Astrocyte (in vitro differentiated cells and primary cell): Measurements from ENCODE around the gene MYBPHL. TPM values are rescaled to one million over a fixed set of nuclear protein-coding genes. Genes with fewer than 3 reads are reported as not detected.

Experiments used
- DNase-seq: peaks from one replicate; pipeline ENCODE4 v3.0.0-alpha.2; 2010; ENCODE audit warnings: low read depth
- FAIRE-seq: peaks from 2 replicates; lab custom pipeline; 2011; peaks lifted over from hg19 to GRCh38; lab: Jason Lieb, UNC
- H2AFZ ChIP-seq: 2 replicates; pipeline ENCODE4 v1.6.0; 2012; ENCODE audit warnings: low read depth, low read length, inconsistent platforms
- H3K27ac ChIP-seq: 2 replicates; pipeline ENCODE4 v1.5.1; 2011; ENCODE audit warnings: low read depth, low read length, inconsistent platforms
- H3K27me3 ChIP-seq: 2 replicates; pipeline ENCODE4 v1.6.0; 2011; ENCODE audit warnings: low read length, inconsistent platforms; ENCODE audit not compliant: insufficient read depth
- H3K36me3 ChIP-seq: 2 replicates; pipeline ENCODE4 v1.5.1; 2011; ENCODE audit warnings: low read length, inconsistent platforms; ENCODE audit not compliant: insufficient read depth
- H3K4me1 ChIP-seq: 2 replicates; pipeline ENCODE4 v1.5.1; 2011; ENCODE audit warnings: low read length, inconsistent platforms; ENCODE audit not compliant: insufficient read depth
- H3K4me2 ChIP-seq: 2 replicates; pipeline ENCODE4 v1.6.0; 2012; ENCODE audit warnings: low read length, inconsistent platforms
- H3K4me3 ChIP-seq: 2 replicates; pipeline ENCODE4 v1.5.1; 2011; ENCODE audit warnings: low read depth, mild to moderate bottlenecking, low read length, inconsistent platforms; ENCODE audit not compliant: insufficient read depth
- H3K79me2 ChIP-seq: 2 replicates; pipeline ENCODE4 v1.6.0; 2012; ENCODE audit warnings: mild to moderate bottlenecking, low read length, inconsistent platforms; ENCODE audit not compliant: insufficient read depth
- H3K9ac ChIP-seq: 2 replicates; pipeline ENCODE4 v1.6.0; 2012; ENCODE audit warnings: mild to moderate bottlenecking, low read length, inconsistent platforms
- H3K9me3 ChIP-seq: 2 replicates; pipeline ENCODE4 v1.5.1; 2012; ENCODE audit warnings: low read depth, mild to moderate bottlenecking, low read length, inconsistent platforms; ENCODE audit not compliant: insufficient read depth
- H4K20me1 ChIP-seq: 2 replicates; pipeline ENCODE4 v1.6.0; 2012; ENCODE audit warnings: low read length, inconsistent platforms; ENCODE audit not compliant: insufficient read depth
- H3K27ac Mint-ChIP-seq: one replicate; pipeline ENCODE4 v1.8.0; 2021; ENCODE audit warnings: mild to moderate bottlenecking, mixed read lengths; ENCODE audit not compliant: unreplicated experiment
- H3K27me3 Mint-ChIP-seq: one replicate; pipeline ENCODE4 v1.8.0; 2021; ENCODE audit warnings: low read depth, mixed read lengths; ENCODE audit not compliant: unreplicated experiment
- H3K36me3 Mint-ChIP-seq: one replicate; pipeline ENCODE4 v1.8.0; 2021; ENCODE audit warnings: low read depth, mixed read lengths; ENCODE audit not compliant: unreplicated experiment
- H3K4me1 Mint-ChIP-seq: one replicate; pipeline ENCODE4 v1.8.0; 2021; ENCODE audit warnings: low read depth, mixed read lengths; ENCODE audit not compliant: unreplicated experiment
- H3K4me3 Mint-ChIP-seq: one replicate; pipeline ENCODE4 v1.8.0; 2021; ENCODE audit warnings: mild to moderate bottlenecking, moderate library complexity, mixed read lengths; ENCODE audit not compliant: unreplicated experiment
- H3K9me3 Mint-ChIP-seq: one replicate; pipeline ENCODE4 v1.8.0; 2021; ENCODE audit warnings: mild to moderate bottlenecking, mixed read lengths; ENCODE audit not compliant: unreplicated experiment
- CTCF ChIP-seq: IDR thresholded peaks from 2 replicates; pipeline ENCODE4 v1.5.1; 2011; ENCODE audit warnings: low read depth, mild to moderate bottlenecking, inconsistent platforms, low read length, moderate library complexity; ENCODE audit not compliant: insufficient read depth
- EZH2 ChIP-seq: IDR thresholded peaks from 2 replicates; pipeline ENCODE4 v1.6.1; 2012; ENCODE audit warnings: mild to moderate bottlenecking, low read length, inconsistent platforms; ENCODE audit not compliant: insufficient read depth
- total RNA-seq: library from RNA; stranded (reverse); gene quantifications from 2 replicates; pipeline ENCODE4 v1.2.1, GENCODE V29; 2021

The MYBPHL gene
- total RNA-seq, 1 donor from 2014 or later, result not detected

- Histone ChIP-seq H3K4me2 (peak overlapping the region; percentile 54), H3K4me3 (no peak overlapping the region), H3K27ac (no peak overlapping the region), H3K9me3 (no peaks in the 10 kb centered on the region), H3K79me2 (peaks cover 4% of the 10 kb centered on the region), H3K9ac (no peak overlapping the region), H3K4me1 (peaks cover 26% of the 10 kb centered on the region), H4K20me1 (no peaks in the 10 kb centered on the region), H2AFZ (peak overlapping the region; percentile 19), H3K27me3 (no peaks in the 10 kb centered on the region), H3K36me3 (no peaks in the 10 kb centered on the region)
- H3K4me1 Mint-ChIP-seq, result peaks cover 13% of the 10 kb centered on the region
- no peak for FAIRE-seq
- H3K27ac Mint-ChIP-seq, result peak overlapping the region; percentile 41
- H3K36me3 Mint-ChIP-seq, result peaks cover 9% of the 10 kb centered on the region
- TF ChIP-seq CTCF, result no peak
- no peak for TF ChIP-seq EZH2
- no peaks in the 10 kb centered on the region for H3K27me3 Mint-ChIP-seq
- H3K9me3 Mint-ChIP-seq, result no peaks in the 10 kb centered on the region
- no peak overlapping the region for H3K4me3 Mint-ChIP-seq
- DNase-seq, result no peak
Observed at GRCh38 chr1:109254621-109255096, 52.2 kb downstream of the MYBPHL start.

DNA sequence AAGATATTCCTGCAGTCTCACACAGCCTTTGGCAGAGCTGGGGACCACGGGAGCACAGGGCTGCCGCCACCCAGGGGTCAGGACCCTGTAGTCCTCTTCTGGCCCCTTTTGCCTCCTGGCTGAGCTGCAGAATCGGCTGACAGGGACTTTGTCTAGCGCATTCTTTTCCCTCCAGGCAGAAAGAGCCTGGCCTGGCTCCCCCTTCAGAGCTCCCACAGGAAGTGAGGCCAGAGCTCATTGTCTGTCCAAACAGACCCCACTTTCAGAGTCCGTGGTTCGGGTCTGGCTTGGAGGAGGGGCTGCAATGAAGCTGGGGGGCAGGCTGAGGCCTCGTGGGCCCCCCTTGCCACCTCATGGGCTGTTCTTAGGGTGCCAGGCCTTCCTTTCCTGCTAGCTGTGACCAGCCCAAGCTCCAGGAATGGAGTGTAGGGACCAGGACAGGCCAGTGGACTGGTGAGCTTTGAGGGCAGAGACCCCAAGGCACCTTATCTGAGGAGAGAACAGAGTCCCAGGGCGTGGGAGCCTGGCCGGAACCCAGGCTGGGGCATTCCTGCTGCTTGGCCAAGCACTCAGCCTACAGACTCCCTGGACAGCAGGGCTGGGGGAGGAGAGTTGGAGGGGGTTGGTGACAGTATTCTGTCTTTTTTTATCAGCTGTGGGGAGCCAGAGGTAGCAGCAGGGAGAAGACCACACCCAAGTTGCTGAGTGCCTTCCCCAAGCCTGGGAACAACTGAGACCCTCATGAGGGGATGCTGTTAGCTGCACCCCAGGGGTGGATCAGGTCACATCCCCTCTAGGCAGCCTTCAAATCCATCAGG lies 52.8 kb downstream of the MYBPHL start:
- H3K9me3 ChIP-seq, result no peaks in the 10 kb centered on the region
- H3K9me3 Mint-ChIP-seq, result no peaks in the 10 kb centered on the region
- no peak overlapping the region for H3K4me3 ChIP-seq
- H3K79me2 ChIP-seq, result peaks cover 4% of the 10 kb centered on the region
- peak overlapping the region; percentile 54 for H3K4me2 ChIP-seq
- TF ChIP-seq EZH2, result no peak
- no peak for TF ChIP-seq CTCF
- no peaks in the 10 kb centered on the region for H4K20me1 ChIP-seq
- H3K27me3 Mint-ChIP-seq, result peaks cover under 1% of the 10 kb centered on the region
- no peaks in the 10 kb centered on the region for H3K36me3 ChIP-seq
- peaks cover 9% of the 10 kb centered on the region for H3K36me3 Mint-ChIP-seq
- H3K27ac ChIP-seq, result peak overlapping the region; percentile 26
- peak overlapping the region; percentile 54 for H2AFZ ChIP-seq
- H3K4me3 Mint-ChIP-seq, result no peak overlapping the region
- H3K27ac Mint-ChIP-seq, result peak overlapping the region; percentile 41
- DNase-seq (no peak), FAIRE-seq (no peak)
- H3K4me1 Mint-ChIP-seq, result peaks cover 13% of the 10 kb centered on the region
- peaks cover 27% of the 10 kb centered on the region for H3K4me1 ChIP-seq
- peak overlapping the region; percentile 28 for H3K9ac ChIP-seq
- H3K27me3 ChIP-seq, result no peaks in the 10 kb centered on the region
